ENCODE measurements around the gene PRR15L. TPM values are rescaled to one million over a fixed set of nuclear protein-coding genes. Genes with fewer than 3 reads are reported as not detected.

The PRR15L gene
- total RNA-seq, 4 donors from 2014 or later, result 111 to 230 (median 182) TPM

DNA sequence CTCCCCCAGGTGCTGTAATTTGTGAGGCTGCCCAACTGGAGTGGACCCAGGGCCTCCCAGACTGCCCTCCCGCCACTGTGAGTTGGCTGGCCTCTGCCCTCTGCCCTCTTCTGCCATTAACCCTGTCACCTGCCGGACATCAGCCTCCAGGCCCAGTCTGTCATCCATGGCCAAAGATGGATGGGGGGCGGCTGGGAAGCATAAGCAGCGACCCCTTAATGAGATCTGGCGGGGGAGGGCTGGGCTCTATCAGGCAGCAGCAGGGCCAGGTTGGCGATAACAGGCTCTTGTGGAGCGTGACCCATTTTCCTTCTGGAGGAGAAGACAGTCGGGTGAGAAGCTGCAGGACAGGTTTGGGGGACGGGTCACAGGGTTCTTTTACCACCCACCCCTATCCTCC is 38.5 kb upstream of the PRR15L start:
- H3K4me1 ChIP-seq, result no peaks in the 10 kb centered on the region
- no peak for TF ChIP-seq EP300 (IDR thresholded peaks at IDR 0.05; ENCODE audit: low read depth)
- TF ChIP-seq, protein P1, sequence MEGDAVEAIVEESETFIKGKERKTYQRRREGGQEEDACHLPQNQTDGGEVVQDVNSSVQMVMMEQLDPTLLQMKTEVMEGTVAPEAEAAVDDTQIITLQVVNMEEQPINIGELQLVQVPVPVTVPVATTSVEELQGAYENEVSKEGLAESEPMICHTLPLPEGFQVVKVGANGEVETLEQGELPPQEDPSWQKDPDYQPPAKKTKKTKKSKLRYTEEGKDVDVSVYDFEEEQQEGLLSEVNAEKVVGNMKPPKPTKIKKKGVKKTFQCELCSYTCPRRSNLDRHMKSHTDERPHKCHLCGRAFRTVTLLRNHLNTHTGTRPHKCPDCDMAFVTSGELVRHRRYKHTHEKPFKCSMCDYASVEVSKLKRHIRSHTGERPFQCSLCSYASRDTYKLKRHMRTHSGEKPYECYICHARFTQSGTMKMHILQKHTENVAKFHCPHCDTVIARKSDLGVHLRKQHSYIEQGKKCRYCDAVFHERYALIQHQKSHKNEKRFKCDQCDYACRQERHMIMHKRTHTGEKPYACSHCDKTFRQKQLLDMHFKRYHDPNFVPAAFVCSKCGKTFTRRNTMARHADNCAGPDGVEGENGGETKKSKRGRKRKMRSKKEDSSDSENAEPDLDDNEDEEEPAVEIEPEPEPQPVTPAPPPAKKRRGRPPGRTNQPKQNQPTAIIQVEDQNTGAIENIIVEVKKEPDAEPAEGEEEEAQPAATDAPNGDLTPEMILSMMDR (IDR thresholded peaks at IDR 0.05), result no peak
- no peak for TF ChIP-seq POLR2AphosphoS5 (IDR thresholded peaks at IDR 0.05)
- no peak for TF ChIP-seq POLR2A (IDR thresholded peaks at IDR 0.05)
- no peak overlapping the region for H3K27ac ChIP-seq
- H3K27me3 ChIP-seq, result no peaks in the 10 kb centered on the region
- H3K9me3 ChIP-seq, result no peaks in the 10 kb centered on the region
- no peaks in the 10 kb centered on the region for H3K36me3 ChIP-seq
- intact Hi-C loops (cut with DNase I; ENCODE audit: low total_unique reads) (no loop called here), in situ Hi-C loops (cut with MboI; ENCODE audit: low pct_ligation_motif_present in 1 of 4, low pct_unique_long_range_greater_than_20kb in 1 of 4, low sequenced_read_pairs in 3 of 4) (no loop called here)
- WGBS, 2 donors (ENCODE audit: low coverage in 1 of 2), result 40 to 75% methylated on average over 1 to 9 of the region's 9 CpGs
- H3K4me3 ChIP-seq, result no peak overlapping the region
- no peak for DNase-seq

DNA sequence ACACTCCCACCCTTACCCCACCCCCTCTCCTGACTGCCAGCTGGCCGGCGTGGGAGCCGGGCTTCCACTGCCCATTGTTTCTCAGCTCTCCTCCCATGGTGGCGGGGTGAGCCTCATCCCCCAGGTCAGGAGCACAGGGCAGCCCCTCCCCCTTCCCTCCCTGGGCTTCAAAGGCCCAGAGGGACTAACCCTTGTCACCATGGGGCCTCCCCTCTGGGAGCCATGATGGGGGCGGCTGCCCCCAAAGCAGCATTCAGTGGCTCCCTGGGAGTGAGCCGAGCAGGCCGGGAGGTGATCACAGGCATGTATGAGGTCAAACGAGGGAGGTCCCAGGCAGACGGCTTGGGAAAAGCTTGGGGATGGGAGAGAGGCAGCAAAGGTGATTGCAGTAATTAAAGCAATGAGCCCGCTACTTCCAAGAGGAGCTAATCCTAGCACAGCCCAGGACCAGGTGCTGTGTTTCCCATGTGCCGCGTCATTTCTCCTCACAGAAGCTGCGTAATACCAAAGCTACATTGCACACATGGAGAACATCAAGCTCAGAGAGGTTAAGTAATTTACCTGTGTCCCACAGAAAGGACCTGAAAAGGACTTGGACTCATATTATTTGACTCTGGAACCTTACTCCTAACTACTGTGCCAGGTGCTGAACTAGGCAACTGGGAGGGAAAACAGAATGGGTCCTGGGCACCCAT is 37.7 kb upstream of the PRR15L start:
- no peak for DNase-seq
- intact Hi-C loops (cut with DNase I; ENCODE audit: low total_unique reads) (no loop called here), in situ Hi-C loops (cut with MboI; ENCODE audit: low pct_ligation_motif_present in 1 of 4, low pct_unique_long_range_greater_than_20kb in 1 of 4, low sequenced_read_pairs in 3 of 4) (no loop called here)
- Histone ChIP-seq H3K9me3 (no peaks in the 10 kb centered on the region), H3K36me3 (no peaks in the 10 kb centered on the region), H3K27ac (no peak overlapping the region), H3K4me3 (no peak overlapping the region), H3K4me1 (no peaks in the 10 kb centered on the region), H3K27me3 (no peaks in the 10 kb centered on the region)
- TF ChIP-seq EP300 (IDR thresholded peaks at IDR 0.05; ENCODE audit: low read depth) (no peak), POLR2AphosphoS5 (IDR thresholded peaks at IDR 0.05) (no peak), POLR2A (IDR thresholded peaks at IDR 0.05) (no peak)
- TF ChIP-seq, protein P1 (IDR thresholded peaks at IDR 0.05), result no peak
- 83% methylated on average over 13 of the region's 13 CpGs; no CpG with 5 or more reads in 1 of the 2 donors for WGBS, 2 donors (ENCODE audit: low coverage in 1 of 2)

DNA sequence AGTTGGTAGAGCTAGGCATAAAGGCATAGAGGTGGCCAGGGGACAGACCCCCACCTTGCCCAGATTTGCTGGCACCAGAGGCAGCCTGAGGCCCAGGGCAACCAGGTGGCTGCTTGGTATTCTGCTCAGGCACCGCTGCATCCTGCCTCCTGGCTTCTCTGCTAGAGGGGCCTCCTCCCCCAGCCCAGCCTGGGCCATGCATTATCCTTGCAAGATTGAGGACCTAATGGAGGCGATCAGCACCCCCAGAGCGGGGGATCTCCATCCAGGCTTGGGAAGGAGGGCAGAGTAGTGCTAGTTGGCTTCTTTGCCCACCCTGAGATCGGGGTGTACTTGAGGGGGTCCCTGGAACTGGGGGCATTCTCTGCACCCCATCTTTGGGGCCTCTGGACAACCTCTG is 37.0 kb upstream of the PRR15L start:
- H3K27me3 ChIP-seq, result no peaks in the 10 kb centered on the region
- TF ChIP-seq EP300 (IDR thresholded peaks at IDR 0.05; ENCODE audit: low read depth) (no peak), POLR2AphosphoS5 (IDR thresholded peaks at IDR 0.05) (no peak), POLR2A (IDR thresholded peaks at IDR 0.05) (no peak)
- TF ChIP-seq, protein P1 (IDR thresholded peaks at IDR 0.05), result no peak
- no peaks in the 10 kb centered on the region for H3K36me3 ChIP-seq
- in situ Hi-C loops (cut with MboI; ENCODE audit: low pct_ligation_motif_present in 1 of 4, low pct_unique_long_range_greater_than_20kb in 1 of 4, low sequenced_read_pairs in 3 of 4), result no loop called here
- no peak overlapping the region for H3K4me3 ChIP-seq
- H3K9me3 ChIP-seq, result no peaks in the 10 kb centered on the region
- no peak overlapping the region for H3K27ac ChIP-seq
- no peaks in the 10 kb centered on the region for H3K4me1 ChIP-seq
- DNase-seq, result no peak
- intact Hi-C loops (cut with DNase I; ENCODE audit: low total_unique reads), result no loop called here
- WGBS, 2 donors (ENCODE audit: low coverage in 1 of 2), result 80% methylated on average over 4 of the region's 4 CpGs; no CpG with 5 or more reads in 1 of the 2 donors

DNA sequence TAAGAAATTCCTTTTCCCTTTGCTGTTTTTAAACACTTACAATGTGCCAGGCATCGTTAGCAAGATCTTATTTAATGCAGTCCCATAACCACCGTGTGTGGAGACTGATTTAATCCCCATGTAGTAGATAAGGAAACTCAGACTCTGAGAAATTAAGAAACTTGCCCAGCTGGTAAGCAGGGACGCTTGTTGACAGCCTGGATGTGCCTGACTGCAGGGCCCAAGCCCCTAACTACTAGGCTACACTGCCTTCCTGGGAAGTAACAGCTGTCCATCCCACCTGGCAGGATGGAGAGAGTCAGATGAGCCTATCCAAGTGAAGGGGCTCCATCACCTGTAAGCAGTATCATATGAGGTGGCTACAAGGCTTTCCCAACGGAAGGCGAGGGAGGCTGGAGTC is 36.3 kb upstream of the PRR15L start:
- WGBS, 2 donors (ENCODE audit: low coverage in 1 of 2), result 72 to 79% methylated on average over 4 to 5 of the region's 5 CpGs
- no peak for DNase-seq
- TF ChIP-seq EP300 (IDR thresholded peaks at IDR 0.05; ENCODE audit: low read depth) (no peak), POLR2AphosphoS5 (IDR thresholded peaks at IDR 0.05) (no peak), POLR2A (IDR thresholded peaks at IDR 0.05) (no peak)
- TF ChIP-seq, protein P1 (IDR thresholded peaks at IDR 0.05), result no peak
- Histone ChIP-seq H3K36me3 (no peaks in the 10 kb centered on the region), H3K4me1 (no peaks in the 10 kb centered on the region), H3K27me3 (no peaks in the 10 kb centered on the region), H3K4me3 (no peak overlapping the region), H3K27ac (no peak overlapping the region), H3K9me3 (no peaks in the 10 kb centered on the region)
- in situ Hi-C loops (cut with MboI; ENCODE audit: low pct_ligation_motif_present in 1 of 4, low pct_unique_long_range_greater_than_20kb in 1 of 4, low sequenced_read_pairs in 3 of 4), result no loop called here
- intact Hi-C loops (cut with DNase I; ENCODE audit: low total_unique reads), result no loop called here
